ENCODE measurements around the gene FKBP15. TPM values are rescaled to one million over a fixed set of nuclear protein-coding genes. Genes with fewer than 3 reads are reported as not detected.

Gene FKBP15
- total and polyA plus RNA-seq, 2 of the 13 experiments (the other 11 are each of a cell fraction or from before 2014, with no cell fraction given) = 12.3 to 18.6 TPM

- TF ChIP-seq PRDM10 (CRISPR knock-in tag; IDR thresholded peaks at IDR 0.05; ENCODE audit: low read depth) = no peak
- no peak for TF ChIP-seq TFAP4 (IDR thresholded peaks at IDR 0.05; ENCODE audit: borderline replicate concordance, low read depth)
- no peak for TF ChIP-seq ZFP1 (CRISPR knock-in tag; IDR thresholded peaks at IDR 0.05)
- no peak for TF ChIP-seq STAT6 (CRISPR knock-in tag; IDR thresholded peaks at IDR 0.05; ENCODE audit: borderline replicate concordance)
- TF ChIP-seq ZNF124 (CRISPR knock-in tag; IDR thresholded peaks at IDR 0.05) = no peak
These were observed 36.8 kb upstream of the FKBP15 start (continued) for GRCh38 chr9:113257863-113258262.

DNA sequence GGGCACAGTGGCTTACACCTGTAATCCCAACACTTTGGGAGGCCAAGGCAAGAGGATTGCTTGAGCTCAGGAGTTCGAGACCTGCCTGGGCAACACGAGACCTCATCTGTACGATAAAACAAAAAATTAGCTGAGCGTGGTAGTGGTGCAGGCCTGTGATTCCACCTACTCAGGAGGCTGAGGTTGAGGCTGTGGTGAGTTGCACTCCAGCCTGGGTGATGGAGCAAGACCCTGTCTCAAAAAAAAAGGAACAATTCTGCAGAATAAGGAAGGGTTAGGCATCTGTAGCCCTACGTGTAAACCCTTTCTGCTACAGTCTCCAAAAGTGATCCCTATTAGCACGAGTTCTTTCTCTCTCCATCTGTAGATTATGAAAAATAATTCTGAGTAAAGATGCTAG, 34.4 kb upstream of the FKBP15 start:
- WGBS (ENCODE audit: low lambda C conversion rate) = 97% methylated on average over 6 of the region's 6 CpGs
- FAIRE-seq = no peak
- POLR2A ChIA-PET = no interaction called here
- CTCF ChIA-PET (ENCODE audit: low intra/inter-chr PET ratio, low total read pairs) = no interaction called here
- no peaks in the 10 kb centered on the region for H3K9me3 ChIP-seq (ENCODE audit: low read length)
- H2AFZ ChIP-seq (ENCODE audit: low read length) = no peak overlapping the region
- H3K36me3 ChIP-seq (replicated peaks in 1 of 2; ENCODE audit: control insufficient read depth in 1 of 2, insufficient read depth in 2 of 2, low read length in 2 of 2) = peaks cover 26 to 45% of the 10 kb centered on the region in 2 experiments
- no peak overlapping the region for H3K27ac ChIP-seq (ENCODE audit: extremely low read length, insufficient read depth, low read length)
- in situ Hi-C loops (cut with HindIII; ENCODE audit: extremely low pct_ligation_motif_present, low pct_unique_long_range_greater_than_20kb) = no loop called here
- DNase-seq (ENCODE audit: low spot score) = no peak
- no peak overlapping the region for H3K4me2 ChIP-seq (ENCODE audit: low read depth, low read length)
- H4K20me1 ChIP-seq (ENCODE audit: insufficient read depth, low read length) = peaks cover 4% of the 10 kb centered on the region; the same call in 1 of the 2 replicates
- H3K4me1 ChIP-seq (ENCODE audit: insufficient read depth, low read length) = no peaks in the 10 kb centered on the region
- peaks cover 18% of the 10 kb centered on the region for H3K79me2 ChIP-seq (ENCODE audit: insufficient read depth, low read length)
- intact Hi-C loops (cut with micrococcal nuclease; ENCODE audit: unreplicated experiment) = no loop called here
- H3K4me3 ChIP-seq (replicated peaks in 1 of 3; ENCODE audit: insufficient read depth in 1 of 3, low read depth in 2 of 3, low read length in 3 of 3) = no peak overlapping the region
- BruUV-seq (replicated peaks) = no TSS peak
- no peaks in the 10 kb centered on the region for H3K27me3 ChIP-seq (ENCODE audit: control insufficient read depth in 1 of 2, insufficient read depth in 2 of 2, low read length in 2 of 2)
- ATAC-seq = no peak
- H3K9ac ChIP-seq (ENCODE audit: insufficient read depth, low read depth, low read length) = no peak overlapping the region
- TF ChIP-seq RARG (CRISPR knock-in tag; IDR thresholded peaks at IDR 0.05; ENCODE audit: low read depth) (no peak), ZNF720 (CRISPR knock-in tag; IDR thresholded peaks at IDR 0.05) (no peak), ZNF740 (CRISPR knock-in tag; IDR thresholded peaks at IDR 0.05) (no peak), ZNF138 (CRISPR knock-in tag; IDR thresholded peaks at IDR 0.05; ENCODE audit: low read depth) (no peak), ZFYVE20 (CRISPR knock-in tag; IDR thresholded peaks at IDR 0.05; ENCODE audit: borderline replicate concordance, low read depth) (no peak), DNMT1 (CRISPR knock-in tag; IDR thresholded peaks at IDR 0.05) (no peak), TFDP2 (CRISPR knock-in tag; IDR thresholded peaks at IDR 0.05) (no peak), POLR2A (IDR thresholded peaks at IDR 0.05; ENCODE audit: insufficient read depth in 1 of 2, low read depth in 2 of 2, low read length in 2 of 2) (no peak), SIX4 (CRISPR knock-in tag; IDR thresholded peaks at IDR 0.05) (no peak)

Data from HepG2 (cell line).